Suprapubic skin (tissue), 3 donors: Measurements from ENCODE around the gene ZC3H15.

ENCODE experiments used
- POLR2A ChIP-seq, 2 donors: fragments of 450-650 bp; IDR thresholded peaks; one replicate each; pipeline ENCODE4 v1.6.1; 2017; ENCODE audit warnings: antibody characterized with exemption in 2 of 2, mild to moderate bottlenecking in 2 of 2, moderate library complexity in 2 of 2
- TF ChIP-seq, protein P1 (sequence below), 2 donors: fragments of 200-600 bp in 1 of 2; fragments of 450-650 bp in 1 of 2; sonication (generic) in 1 of 2; IDR thresholded peaks; one replicate each; pipeline ENCODE4 v1.5.1; 2016 to 2019; ENCODE audit warnings: antibody characterized with exemption in 2 of 2, mild to moderate bottlenecking in 1 of 2, moderate library complexity in 1 of 2

GRCh38 chr2:186542002-186542401, 55.9 kb downstream of the ZC3H15 start:
- TF ChIP-seq, protein P1, sequence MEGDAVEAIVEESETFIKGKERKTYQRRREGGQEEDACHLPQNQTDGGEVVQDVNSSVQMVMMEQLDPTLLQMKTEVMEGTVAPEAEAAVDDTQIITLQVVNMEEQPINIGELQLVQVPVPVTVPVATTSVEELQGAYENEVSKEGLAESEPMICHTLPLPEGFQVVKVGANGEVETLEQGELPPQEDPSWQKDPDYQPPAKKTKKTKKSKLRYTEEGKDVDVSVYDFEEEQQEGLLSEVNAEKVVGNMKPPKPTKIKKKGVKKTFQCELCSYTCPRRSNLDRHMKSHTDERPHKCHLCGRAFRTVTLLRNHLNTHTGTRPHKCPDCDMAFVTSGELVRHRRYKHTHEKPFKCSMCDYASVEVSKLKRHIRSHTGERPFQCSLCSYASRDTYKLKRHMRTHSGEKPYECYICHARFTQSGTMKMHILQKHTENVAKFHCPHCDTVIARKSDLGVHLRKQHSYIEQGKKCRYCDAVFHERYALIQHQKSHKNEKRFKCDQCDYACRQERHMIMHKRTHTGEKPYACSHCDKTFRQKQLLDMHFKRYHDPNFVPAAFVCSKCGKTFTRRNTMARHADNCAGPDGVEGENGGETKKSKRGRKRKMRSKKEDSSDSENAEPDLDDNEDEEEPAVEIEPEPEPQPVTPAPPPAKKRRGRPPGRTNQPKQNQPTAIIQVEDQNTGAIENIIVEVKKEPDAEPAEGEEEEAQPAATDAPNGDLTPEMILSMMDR (IDR thresholded peaks at IDR 0.05) = no peak
- no peak for TF ChIP-seq POLR2A (IDR thresholded peaks at IDR 0.05)
